ENCODE data around the gene LRP1B.

Gene LRP1B

DNA sequence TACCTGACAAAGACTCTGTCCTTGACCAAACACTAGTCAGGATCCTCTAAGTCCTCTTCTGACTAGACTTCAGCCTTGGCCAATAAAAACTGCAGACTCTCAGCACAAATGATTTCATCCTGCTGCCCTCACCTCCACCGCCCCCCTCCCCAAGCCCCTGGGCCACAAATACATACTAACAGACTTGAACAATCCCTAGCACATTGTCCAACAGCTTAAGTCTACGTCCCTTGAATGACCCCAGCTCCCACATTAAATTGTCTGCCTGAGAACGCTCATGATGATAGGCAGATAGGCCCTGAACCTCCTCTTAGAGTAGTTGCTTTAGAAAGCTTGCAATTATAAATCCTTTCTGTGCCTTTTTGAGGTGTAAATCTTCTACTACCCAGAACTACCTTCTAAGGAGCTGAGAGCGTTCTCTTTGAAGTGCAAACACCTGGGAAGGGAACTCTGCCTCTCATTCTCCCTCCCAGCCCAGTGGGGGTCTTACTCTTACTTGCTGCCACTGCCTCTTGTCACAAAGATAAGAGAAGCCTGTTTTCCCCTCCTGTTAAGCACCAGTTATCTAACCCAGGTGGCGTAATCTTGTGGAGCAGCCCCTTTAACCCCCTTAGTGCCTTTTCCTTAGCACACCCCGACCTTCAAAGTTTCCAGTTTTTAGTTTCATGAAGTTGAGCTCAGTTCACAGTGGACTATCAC, 1225.6 kb downstream of the LRP1B start:
- no peak overlapping the region for H3K4me3 ChIP-seq (ENCODE audit: low read depth, low read length)
- no peak for DNase-seq (ENCODE audit: low read depth)
- no peak for TF ChIP-seq CTCF (IDR thresholded peaks at IDR 0.05; ENCODE audit: control insufficient read depth, extremely low read depth, insufficient read depth)

GRCh38 chr2:140895378-140895777, 1235.4 kb downstream of the LRP1B start:
- DNase-seq (ENCODE audit: low read depth): no peak
- no peak overlapping the region for H3K4me3 ChIP-seq (ENCODE audit: low read depth, low read length)
- TF ChIP-seq CTCF (IDR thresholded peaks at IDR 0.05; ENCODE audit: control insufficient read depth, extremely low read depth, insufficient read depth): no peak

DNA sequence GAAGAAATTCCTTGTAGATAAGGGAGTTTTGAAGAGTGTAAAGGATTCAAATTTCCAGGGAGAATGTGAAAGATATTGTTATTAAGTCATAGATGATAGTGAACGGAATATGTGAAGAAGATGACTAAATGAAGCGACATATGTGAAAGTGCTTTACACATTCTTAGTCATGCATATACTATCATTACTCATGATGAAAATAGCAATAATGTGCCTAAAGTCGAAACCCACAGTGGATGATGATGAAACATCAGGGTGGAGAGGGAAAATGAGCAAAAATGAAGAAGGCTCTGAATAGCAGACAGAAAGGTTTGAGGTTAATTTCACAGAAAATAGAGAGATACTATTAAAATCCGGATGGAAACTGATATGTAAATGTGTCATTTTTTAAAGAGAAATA, 1237.1 kb downstream of the LRP1B start:
- DNase-seq (ENCODE audit: low read depth): no peak
- no peak overlapping the region for H3K4me3 ChIP-seq (ENCODE audit: low read depth, low read length)
- no peak for TF ChIP-seq CTCF (IDR thresholded peaks at IDR 0.05; ENCODE audit: control insufficient read depth, extremely low read depth, insufficient read depth)

- DNase-seq (ENCODE audit: low read depth): no peak
- no peak overlapping the region for H3K4me3 ChIP-seq (ENCODE audit: low read depth, low read length)
- no peak for TF ChIP-seq CTCF (IDR thresholded peaks at IDR 0.05; ENCODE audit: control insufficient read depth, extremely low read depth, insufficient read depth)
Measured at GRCh38 chr2:140892911-140893637, 1237.7 kb downstream of the LRP1B start.

DNA sequence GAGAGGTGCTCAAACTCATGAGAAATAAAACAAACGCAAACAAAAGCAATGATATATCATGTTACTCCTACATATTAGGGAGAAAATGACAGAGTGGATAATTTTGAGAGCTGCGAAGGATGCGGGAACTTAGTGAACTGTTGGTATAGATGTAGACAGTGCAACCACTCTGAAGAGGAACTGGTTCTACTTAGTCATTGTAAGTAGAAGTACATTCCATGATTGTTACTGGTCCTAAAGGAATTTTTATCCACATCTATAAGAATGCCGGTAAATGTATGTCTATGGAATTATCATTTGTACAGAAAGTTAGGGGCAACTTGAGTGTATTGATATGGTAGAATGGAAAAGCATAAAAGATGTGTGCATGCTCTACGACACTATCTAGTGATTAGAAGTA, 1238.4 kb downstream of the LRP1B start:
- DNase-seq (ENCODE audit: low read depth): no peak
- TF ChIP-seq CTCF (IDR thresholded peaks at IDR 0.05; ENCODE audit: control insufficient read depth, extremely low read depth, insufficient read depth): no peak
- no peak overlapping the region for H3K4me3 ChIP-seq (ENCODE audit: low read depth, low read length)

GRCh38 chr2:140891614-140892212, 1239.1 kb downstream of the LRP1B start:
- DNase-seq (ENCODE audit: low read depth): no peak
- TF ChIP-seq CTCF (IDR thresholded peaks at IDR 0.05; ENCODE audit: control insufficient read depth, extremely low read depth, insufficient read depth): peak; percentile 31; the same call in 1 of the 2 replicates
- H3K4me3 ChIP-seq (ENCODE audit: low read depth, low read length): no peak overlapping the region

Data from LNCaP clone FGC (cell line).